ENCODE data around the gene PRKCA. TPM values are rescaled to one million over a fixed set of nuclear protein-coding genes. Genes with fewer than 3 reads are reported as not detected.

The PRKCA gene
- total and polyA plus RNA-seq, 2 experiments from 2014 or later: 6.4 to 35.4 TPM

DNA sequence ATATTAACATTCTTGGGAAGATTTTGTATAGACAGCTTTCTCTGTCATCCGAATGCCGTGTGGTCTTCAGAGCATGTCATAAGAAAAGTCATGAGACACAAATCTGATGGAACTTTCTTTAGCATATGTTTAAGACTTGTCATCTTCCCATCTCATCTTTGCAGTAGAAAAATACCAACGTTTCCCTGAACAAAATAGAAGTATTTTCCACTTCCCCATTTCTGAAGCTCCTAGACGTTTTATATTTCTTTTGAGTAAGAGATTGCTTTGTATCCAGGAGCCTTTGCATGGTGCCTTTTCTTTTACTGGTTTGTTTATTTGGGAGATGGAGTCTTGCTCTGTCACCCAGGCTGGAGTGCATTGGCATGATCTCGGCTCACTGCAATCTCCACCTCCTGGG, 235.1 kb downstream of the PRKCA start (continued):
- TF ChIP-seq ZNF114 (CRISPR knock-in tag; IDR thresholded peaks at IDR 0.05): no peak

DNA sequence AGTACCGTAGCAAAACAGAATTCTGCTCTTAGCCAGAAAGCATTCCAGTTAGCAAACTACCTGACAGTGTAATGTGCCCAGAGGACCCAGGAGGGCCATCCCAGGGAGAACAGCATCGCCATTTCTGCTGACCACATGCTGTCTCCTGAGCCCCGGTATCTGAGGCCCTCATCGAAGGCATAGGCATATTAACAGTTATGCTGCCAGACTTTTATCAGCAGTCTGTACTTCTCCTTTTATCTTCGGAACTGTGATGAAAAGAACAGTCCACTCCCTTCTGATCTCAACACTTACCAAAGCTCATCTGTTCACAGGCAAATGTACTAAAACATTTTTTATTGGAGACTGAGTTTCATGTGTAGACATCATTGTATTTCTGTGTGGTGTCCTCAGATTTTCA, 236.4 kb downstream of the PRKCA start:
- Histone ChIP-seq H3K4me1 (ENCODE audit: insufficient read depth) (peaks cover 26% of the 10 kb centered on the region), H3K4me2 (no peak overlapping the region), H3K27ac (ENCODE audit: low read depth) (no peak overlapping the region), H3K79me2 (replicated peaks; ENCODE audit: insufficient read depth) (0 out of 2 replicates have a peak, but pooled peaks cover 6% of the 10 kb centered on the region), H3K9me2 (ENCODE audit: insufficient read depth) (no peaks in the 10 kb centered on the region), H3F3A (replicated peaks; ENCODE audit: low read depth) (no peaks in the 10 kb centered on the region), H3K36me3 (ENCODE audit: insufficient read depth) (no peaks in the 10 kb centered on the region), H2AFZ (no peak overlapping the region), H3K27me3 (ENCODE audit: insufficient read depth) (no peaks in the 10 kb centered on the region), H4K20me1 (replicated peaks; ENCODE audit: insufficient read depth) (no peaks in the 10 kb centered on the region), H3K4me3 (no peak overlapping the region)
- Mint-ChIP-seq H3K36me3 (ENCODE audit: low read depth) (no peaks in the 10 kb centered on the region), H3K9me3 (no peaks in the 10 kb centered on the region), H3K27me3 (ENCODE audit: insufficient read depth, low read depth, poor library complexity) (peaks cover 11% of the 10 kb centered on the region), H3K27ac (no peak overlapping the region), H3K4me3 (no peak overlapping the region), H3K4me1 (peaks cover 43% of the 10 kb centered on the region)
- no peak for DNase-seq (ENCODE audit: low spot score)
- no peak for ATAC-seq
- TF ChIP-seq STAT1 (IDR thresholded peaks at IDR 0.05; ENCODE audit: unreplicated experiment) (no peak), EZH2phosphoT487 (IDR thresholded peaks at IDR 0.05; ENCODE audit: unreplicated experiment) (no peak), NANOG (IDR thresholded peaks at IDR 0.05; ENCODE audit: borderline replicate concordance) (no peak), CREB1 (CRISPR knock-in tag; IDR thresholded peaks at IDR 0.05; ENCODE audit: low read depth) (no peak), POLR2AphosphoS5 (IDR thresholded peaks at IDR 0.05; ENCODE audit: low read depth) (no peak), ZNF331 (CRISPR knock-in tag; IDR thresholded peaks at IDR 0.05; ENCODE audit: low read depth) (no peak), JUNB (IDR thresholded peaks at IDR 0.05; ENCODE audit: unreplicated experiment) (no peak), ZNF114 (CRISPR knock-in tag; IDR thresholded peaks at IDR 0.05) (no peak), EZH2 (IDR thresholded peaks at IDR 0.05; ENCODE audit: low read depth, unreplicated experiment) (no peak), ETS1 (IDR thresholded peaks at IDR 0.05) (no peak), REST (IDR thresholded peaks at IDR 0.05; ENCODE audit: unreplicated experiment) (no peak)
- TF ChIP-seq, protein P1, sequence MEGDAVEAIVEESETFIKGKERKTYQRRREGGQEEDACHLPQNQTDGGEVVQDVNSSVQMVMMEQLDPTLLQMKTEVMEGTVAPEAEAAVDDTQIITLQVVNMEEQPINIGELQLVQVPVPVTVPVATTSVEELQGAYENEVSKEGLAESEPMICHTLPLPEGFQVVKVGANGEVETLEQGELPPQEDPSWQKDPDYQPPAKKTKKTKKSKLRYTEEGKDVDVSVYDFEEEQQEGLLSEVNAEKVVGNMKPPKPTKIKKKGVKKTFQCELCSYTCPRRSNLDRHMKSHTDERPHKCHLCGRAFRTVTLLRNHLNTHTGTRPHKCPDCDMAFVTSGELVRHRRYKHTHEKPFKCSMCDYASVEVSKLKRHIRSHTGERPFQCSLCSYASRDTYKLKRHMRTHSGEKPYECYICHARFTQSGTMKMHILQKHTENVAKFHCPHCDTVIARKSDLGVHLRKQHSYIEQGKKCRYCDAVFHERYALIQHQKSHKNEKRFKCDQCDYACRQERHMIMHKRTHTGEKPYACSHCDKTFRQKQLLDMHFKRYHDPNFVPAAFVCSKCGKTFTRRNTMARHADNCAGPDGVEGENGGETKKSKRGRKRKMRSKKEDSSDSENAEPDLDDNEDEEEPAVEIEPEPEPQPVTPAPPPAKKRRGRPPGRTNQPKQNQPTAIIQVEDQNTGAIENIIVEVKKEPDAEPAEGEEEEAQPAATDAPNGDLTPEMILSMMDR (conservative IDR thresholded peaks at IDR 0.05; ENCODE audit: low read depth in 2 of 2): no peak
- TF ChIP-seq, protein P2, sequence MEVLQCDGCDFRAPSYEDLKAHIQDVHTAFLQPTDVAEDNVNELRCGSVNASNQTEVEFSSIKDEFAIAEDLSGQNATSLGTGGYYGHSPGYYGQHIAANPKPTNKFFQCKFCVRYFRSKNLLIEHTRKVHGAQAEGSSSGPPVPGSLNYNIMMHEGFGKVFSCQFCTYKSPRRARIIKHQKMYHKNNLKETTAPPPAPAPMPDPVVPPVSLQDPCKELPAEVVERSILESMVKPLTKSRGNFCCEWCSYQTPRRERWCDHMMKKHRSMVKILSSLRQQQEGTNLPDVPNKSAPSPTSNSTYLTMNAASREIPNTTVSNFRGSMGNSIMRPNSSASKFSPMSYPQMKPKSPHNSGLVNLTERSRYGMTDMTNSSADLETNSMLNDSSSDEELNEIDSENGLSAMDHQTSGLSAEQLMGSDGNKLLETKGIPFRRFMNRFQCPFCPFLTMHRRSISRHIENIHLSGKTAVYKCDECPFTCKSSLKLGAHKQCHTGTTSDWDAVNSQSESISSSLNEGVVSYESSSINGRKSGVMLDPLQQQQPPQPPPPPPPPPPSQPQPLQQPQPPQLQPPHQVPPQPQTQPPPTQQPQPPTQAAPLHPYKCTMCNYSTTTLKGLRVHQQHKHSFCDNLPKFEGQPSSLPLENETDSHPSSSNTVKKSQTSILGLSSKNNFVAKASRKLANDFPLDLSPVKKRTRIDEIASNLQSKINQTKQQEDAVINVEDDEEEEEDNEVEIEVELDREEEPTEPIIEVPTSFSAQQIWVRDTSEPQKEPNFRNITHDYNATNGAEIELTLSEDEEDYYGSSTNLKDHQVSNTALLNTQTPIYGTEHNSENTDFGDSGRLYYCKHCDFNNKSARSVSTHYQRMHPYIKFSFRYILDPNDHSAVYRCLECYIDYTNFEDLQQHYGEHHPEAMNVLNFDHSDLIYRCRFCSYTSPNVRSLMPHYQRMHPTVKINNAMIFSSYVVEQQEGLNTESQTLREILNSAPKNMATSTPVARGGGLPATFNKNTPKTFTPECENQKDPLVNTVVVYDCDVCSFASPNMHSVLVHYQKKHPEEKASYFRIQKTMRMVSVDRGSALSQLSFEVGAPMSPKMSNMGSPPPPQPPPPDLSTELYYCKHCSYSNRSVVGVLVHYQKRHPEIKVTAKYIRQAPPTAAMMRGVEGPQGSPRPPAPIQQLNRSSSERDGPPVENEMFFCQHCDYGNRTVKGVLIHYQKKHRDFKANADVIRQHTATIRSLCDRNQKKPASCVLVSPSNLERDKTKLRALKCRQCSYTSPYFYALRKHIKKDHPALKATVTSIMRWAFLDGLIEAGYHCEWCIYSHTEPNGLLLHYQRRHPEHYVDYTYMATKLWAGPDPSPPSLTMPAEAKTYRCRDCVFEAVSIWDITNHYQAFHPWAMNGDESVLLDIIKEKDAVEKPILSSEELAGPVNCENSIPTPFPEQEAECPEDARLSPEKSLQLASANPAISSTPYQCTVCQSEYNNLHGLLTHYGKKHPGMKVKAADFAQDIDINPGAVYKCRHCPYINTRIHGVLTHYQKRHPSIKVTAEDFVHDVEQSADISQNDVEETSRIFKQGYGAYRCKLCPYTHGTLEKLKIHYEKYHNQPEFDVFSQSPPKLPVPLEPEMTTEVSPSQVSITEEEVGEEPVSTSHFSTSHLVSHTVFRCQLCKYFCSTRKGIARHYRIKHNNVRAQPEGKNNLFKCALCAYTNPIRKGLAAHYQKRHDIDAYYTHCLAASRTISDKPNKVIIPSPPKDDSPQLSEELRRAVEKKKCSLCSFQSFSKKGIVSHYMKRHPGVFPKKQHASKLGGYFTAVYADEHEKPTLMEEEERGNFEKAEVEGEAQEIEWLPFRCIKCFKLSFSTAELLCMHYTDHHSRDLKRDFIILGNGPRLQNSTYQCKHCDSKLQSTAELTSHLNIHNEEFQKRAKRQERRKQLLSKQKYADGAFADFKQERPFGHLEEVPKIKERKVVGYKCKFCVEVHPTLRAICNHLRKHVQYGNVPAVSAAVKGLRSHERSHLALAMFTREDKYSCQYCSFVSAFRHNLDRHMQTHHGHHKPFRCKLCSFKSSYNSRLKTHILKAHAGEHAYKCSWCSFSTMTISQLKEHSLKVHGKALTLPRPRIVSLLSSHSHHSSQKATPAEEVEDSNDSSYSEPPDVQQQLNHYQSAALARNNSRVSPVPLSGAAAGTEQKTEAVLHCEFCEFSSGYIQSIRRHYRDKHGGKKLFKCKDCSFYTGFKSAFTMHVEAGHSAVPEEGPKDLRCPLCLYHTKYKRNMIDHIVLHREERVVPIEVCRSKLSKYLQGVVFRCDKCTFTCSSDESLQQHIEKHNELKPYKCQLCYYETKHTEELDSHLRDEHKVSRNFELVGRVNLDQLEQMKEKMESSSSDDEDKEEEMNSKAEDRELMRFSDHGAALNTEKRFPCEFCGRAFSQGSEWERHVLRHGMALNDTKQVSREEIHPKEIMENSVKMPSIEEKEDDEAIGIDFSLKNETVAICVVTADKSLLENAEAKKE (CRISPR knock-in tag; IDR thresholded peaks at IDR 0.05): no peak
